DND-41 (cell line): Measurements from ENCODE around the gene IRX2.

Source experiments
- ATAC-seq: fragments of 200-7000 bp; cut with Tn5 transposase; 3 replicates; pipeline ENCODE4 v1.9.1; 2021; ENCODE audit warnings: low read depth; ENCODE audit not compliant: insufficient read depth
- DNase-seq: peaks from one replicate; pipeline ENCODE4 v3.0.0-alpha.2; 2020
- H2AFZ ChIP-seq: 2 replicates; pipeline ENCODE4 v1.6.0; 2012; ENCODE audit warnings: low read depth, low read length
- H3K27ac ChIP-seq: 2 replicates; pipeline ENCODE4 v1.5.1; 2012; ENCODE audit warnings: low read length, inconsistent platforms
- H3K27me3 ChIP-seq: fragments of 200-600 bp; sonication (generic); 2 replicates; pipeline ENCODE4 v1.6.0; 2012; ENCODE audit warnings: low read length, mild to moderate bottlenecking, inconsistent platforms; ENCODE audit not compliant: insufficient read depth, poor library complexity
- H3K36me3 ChIP-seq: 2 replicates; pipeline ENCODE4 v1.5.1; 2012; ENCODE audit warnings: low read length, inconsistent platforms; ENCODE audit not compliant: insufficient read depth
- H3K4me1 ChIP-seq: 2 replicates; pipeline ENCODE4 v1.5.1; 2012; ENCODE audit warnings: mild to moderate bottlenecking, low read length; ENCODE audit not compliant: insufficient read depth
- H3K4me2 ChIP-seq: 2 replicates; pipeline ENCODE4 v1.6.0; 2012; ENCODE audit warnings: mild to moderate bottlenecking, moderate library complexity, low read length, inconsistent platforms; ENCODE audit not compliant: insufficient read depth
- H3K4me3 ChIP-seq, 2 experiments: fragments of 200-600 bp in 1 of 2; shearing (Covaris generic) in 1 of 2; 2 replicates each; pipeline ENCODE4 v1.5.1; 2012 to 2016; ENCODE audit warnings: inconsistent platforms in 2 of 2, low read length in 2 of 2, mild to moderate bottlenecking in 2 of 2, low read depth in 1 of 2, moderate library complexity in 1 of 2
- H3K79me2 ChIP-seq: 2 replicates; pipeline ENCODE4 v1.6.0; 2012; ENCODE audit warnings: low read length, inconsistent platforms; ENCODE audit not compliant: insufficient read depth
- H3K9ac ChIP-seq: 2 replicates; pipeline ENCODE4 v1.6.0; 2012; ENCODE audit warnings: low read depth, mild to moderate bottlenecking, inconsistent platforms, low read length, moderate library complexity
- H3K9me3 ChIP-seq: 2 replicates; pipeline ENCODE4 v1.5.1; 2012; ENCODE audit warnings: low read length, moderate library complexity, mild to moderate bottlenecking, inconsistent platforms; ENCODE audit not compliant: insufficient read depth, severe bottlenecking
- H4K20me1 ChIP-seq: 2 replicates; pipeline ENCODE4 v1.6.0; 2012; ENCODE audit warnings: low read length; ENCODE audit not compliant: insufficient read depth
- EZH2 ChIP-seq: IDR thresholded peaks from 3 replicates; pipeline ENCODE4 v1.6.1; 2012; ENCODE audit warnings: borderline replicate concordance, low read depth, mild to moderate bottlenecking, moderate library complexity, low read length, inconsistent platforms; ENCODE audit not compliant: severe bottlenecking
- TF ChIP-seq, protein P1 (sequence below): IDR thresholded peaks from 2 replicates; pipeline ENCODE4 v1.5.1; 2012; ENCODE audit warnings: borderline replicate concordance, low read length, moderate library complexity, mild to moderate bottlenecking; ENCODE audit not compliant: poor library complexity, severe bottlenecking; ENCODE audit errors: extremely low read depth

IRX2 gene

GRCh38 chr5:2708751-2709150 is 42.7 kb downstream of the IRX2 start:
- Histone ChIP-seq H3K36me3 (no peaks in the 10 kb centered on the region), H3K27ac (no peak overlapping the region), H3K4me1 (no peaks in the 10 kb centered on the region), H3K4me3 (no peak overlapping the region), H3K27me3 (no peaks in the 10 kb centered on the region), H3K79me2 (no peaks in the 10 kb centered on the region), H3K9me3 (no peaks in the 10 kb centered on the region), H3K9ac (no peak overlapping the region), H2AFZ (no peak overlapping the region), H3K4me2 (no peak overlapping the region), H4K20me1 (no peaks in the 10 kb centered on the region)
- DNase-seq (no peak), ATAC-seq (no peak)
- TF ChIP-seq, protein P1, sequence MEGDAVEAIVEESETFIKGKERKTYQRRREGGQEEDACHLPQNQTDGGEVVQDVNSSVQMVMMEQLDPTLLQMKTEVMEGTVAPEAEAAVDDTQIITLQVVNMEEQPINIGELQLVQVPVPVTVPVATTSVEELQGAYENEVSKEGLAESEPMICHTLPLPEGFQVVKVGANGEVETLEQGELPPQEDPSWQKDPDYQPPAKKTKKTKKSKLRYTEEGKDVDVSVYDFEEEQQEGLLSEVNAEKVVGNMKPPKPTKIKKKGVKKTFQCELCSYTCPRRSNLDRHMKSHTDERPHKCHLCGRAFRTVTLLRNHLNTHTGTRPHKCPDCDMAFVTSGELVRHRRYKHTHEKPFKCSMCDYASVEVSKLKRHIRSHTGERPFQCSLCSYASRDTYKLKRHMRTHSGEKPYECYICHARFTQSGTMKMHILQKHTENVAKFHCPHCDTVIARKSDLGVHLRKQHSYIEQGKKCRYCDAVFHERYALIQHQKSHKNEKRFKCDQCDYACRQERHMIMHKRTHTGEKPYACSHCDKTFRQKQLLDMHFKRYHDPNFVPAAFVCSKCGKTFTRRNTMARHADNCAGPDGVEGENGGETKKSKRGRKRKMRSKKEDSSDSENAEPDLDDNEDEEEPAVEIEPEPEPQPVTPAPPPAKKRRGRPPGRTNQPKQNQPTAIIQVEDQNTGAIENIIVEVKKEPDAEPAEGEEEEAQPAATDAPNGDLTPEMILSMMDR: no peak
- TF ChIP-seq EZH2: no peak

GRCh38 chr5:2708132-2708531 is 43.3 kb downstream of the IRX2 start:
- Histone ChIP-seq H3K4me2 (no peak overlapping the region), H4K20me1 (no peaks in the 10 kb centered on the region), H3K9me3 (no peaks in the 10 kb centered on the region), H2AFZ (no peak overlapping the region), H3K27me3 (no peaks in the 10 kb centered on the region), H3K4me3 (no peak overlapping the region), H3K36me3 (no peaks in the 10 kb centered on the region), H3K79me2 (no peaks in the 10 kb centered on the region), H3K4me1 (no peaks in the 10 kb centered on the region), H3K27ac (no peak overlapping the region), H3K9ac (no peak overlapping the region)
- TF ChIP-seq EZH2: no peak
- TF ChIP-seq, protein P1: no peak
- DNase-seq (no peak), ATAC-seq (no peak)

GRCh38 chr5:2705861-2706260 is 45.6 kb downstream of the IRX2 start:
- no peak overlapping the region for H3K27ac ChIP-seq
- no peaks in the 10 kb centered on the region for H3K4me1 ChIP-seq
- no peak overlapping the region for H2AFZ ChIP-seq
- no peak overlapping the region for H3K4me3 ChIP-seq
- ATAC-seq (no peak), DNase-seq (no peak)
- H3K36me3 ChIP-seq: no peaks in the 10 kb centered on the region
- no peaks in the 10 kb centered on the region for H3K27me3 ChIP-seq
- H4K20me1 ChIP-seq: no peaks in the 10 kb centered on the region
- TF ChIP-seq EZH2: no peak
- TF ChIP-seq, protein P1: no peak
- no peaks in the 10 kb centered on the region for H3K9me3 ChIP-seq
- no peaks in the 10 kb centered on the region for H3K79me2 ChIP-seq
- H3K9ac ChIP-seq: no peak overlapping the region
- H3K4me2 ChIP-seq: no peak overlapping the region
